ENCODE results near the gene GRM8. TPM values are rescaled to one million over a fixed set of nuclear protein-coding genes. Genes with fewer than 3 reads are reported as not detected.

Gene GRM8
- total and polyA plus RNA-seq, 4 experiments from 2014 or later, result not detected

- H3K4me3 Mint-ChIP-seq, result no peak overlapping the region
These were observed 827.8 kb downstream of the GRM8 start for GRCh38 chr7:126424985-126425384.

GRCh38 chr7:126419047-126419446, 833.7 kb downstream of the GRM8 start:
- intact Hi-C loops (cut with micrococcal nuclease), result no loop called here
- POLR2A ChIA-PET (ENCODE audit: partially characterized antibody), result no interaction called here
- H3K27me3 ChIP-seq (ENCODE audit: insufficient read depth, low read length), result no peaks in the 10 kb centered on the region
- no peak for DNase-seq
- H3K27ac Mint-ChIP-seq, result no peak overlapping the region
- H3K9me3 ChIP-seq (ENCODE audit: control insufficient read depth in 1 of 2, low read length in 2 of 2), result no peaks in the 10 kb centered on the region
- H3K4me1 ChIP-seq (ENCODE audit: insufficient read depth, low read length), result no peaks in the 10 kb centered on the region
- CTCF ChIA-PET (ENCODE audit: partially characterized antibody), result no interaction called here
- no peaks in the 10 kb centered on the region for H3K27me3 Mint-ChIP-seq
- no peaks in the 10 kb centered on the region for H3K36me3 ChIP-seq (ENCODE audit: insufficient read depth, low read length)
- H3K4me1 Mint-ChIP-seq, result no peaks in the 10 kb centered on the region
- H3K27ac ChIP-seq (ENCODE audit: low read depth, low read length), result no peak overlapping the region
- no peak overlapping the region for H3K4me3 ChIP-seq (ENCODE audit: low read length in 2 of 2)
- no peak overlapping the region for H3K4me3 Mint-ChIP-seq
- H3K9me3 Mint-ChIP-seq, result peaks cover 0 to 10% (median 5%) of the 10 kb centered on the region in 8 donors
- no peaks in the 10 kb centered on the region for H3K36me3 Mint-ChIP-seq

More at GRCh38 chr7:126424985-126425384, 827.8 kb downstream of the GRM8 start:
- Histone ChIP-seq H3K36me3 (ENCODE audit: insufficient read depth, low read length) (no peaks in the 10 kb centered on the region), H3K9me3 (ENCODE audit: control insufficient read depth in 1 of 2, low read length in 2 of 2) (no peaks in the 10 kb centered on the region), H3K27me3 (ENCODE audit: insufficient read depth, low read length) (no peaks in the 10 kb centered on the region), H3K4me1 (ENCODE audit: insufficient read depth, low read length) (no peaks in the 10 kb centered on the region), H3K4me3 (ENCODE audit: low read length in 2 of 2) (no peak overlapping the region), H3K27ac (ENCODE audit: low read depth, low read length) (no peak overlapping the region)
- no peaks in the 10 kb centered on the region for H3K27me3 Mint-ChIP-seq
- no peak overlapping the region for H3K27ac Mint-ChIP-seq
- no peaks in the 10 kb centered on the region for H3K36me3 Mint-ChIP-seq
- CTCF ChIA-PET (ENCODE audit: partially characterized antibody), result no interaction called here
- intact Hi-C loops (cut with micrococcal nuclease), result no loop called here
- H3K4me1 Mint-ChIP-seq, result no peaks in the 10 kb centered on the region
- POLR2A ChIA-PET (ENCODE audit: partially characterized antibody), result no interaction called here
- no peak for DNase-seq
- H3K9me3 Mint-ChIP-seq, result peaks cover 0 to 13% (median 5%) of the 10 kb centered on the region in 8 donors

GRCh38 chr7:126411821-126412383, 840.8 kb downstream of the GRM8 start:
- H3K36me3 ChIP-seq (ENCODE audit: insufficient read depth, low read length), result no peaks in the 10 kb centered on the region

GRCh38 chr7:126411032-126411820, 841.5 kb downstream of the GRM8 start:
- Mint-ChIP-seq H3K9me3 (peaks cover 0 to 9% (median 4%) of the 10 kb centered on the region in 8 donors), H3K36me3 (no peaks in the 10 kb centered on the region), H3K4me3 (no peak overlapping the region), H3K4me1 (no peaks in the 10 kb centered on the region), H3K27me3 (no peaks in the 10 kb centered on the region), H3K27ac (no peak overlapping the region)
- Histone ChIP-seq H3K27me3 (ENCODE audit: insufficient read depth, low read length) (no peaks in the 10 kb centered on the region), H3K4me3 (ENCODE audit: low read length in 2 of 2) (no peak overlapping the region), H3K27ac (ENCODE audit: low read depth, low read length) (no peak overlapping the region), H3K4me1 (ENCODE audit: insufficient read depth, low read length) (no peaks in the 10 kb centered on the region), H3K36me3 (ENCODE audit: insufficient read depth, low read length) (no peaks in the 10 kb centered on the region), H3K9me3 (ENCODE audit: control insufficient read depth in 1 of 2, low read length in 2 of 2) (no peaks in the 10 kb centered on the region)
- DNase-seq, result no peak
- POLR2A ChIA-PET (ENCODE audit: partially characterized antibody), result no interaction called here
- CTCF ChIA-PET (ENCODE audit: partially characterized antibody), result interaction anchor here (1.8 kb wide), 1 partner anchor 9 kb away, joined by 4 read pairs; no protein-coding TSS in a partner anchor
- intact Hi-C loops (cut with micrococcal nuclease), result no loop called here

More at GRCh38 chr7:126411821-126412383, 840.8 kb downstream of the GRM8 start:
- no peak for DNase-seq
- ChIA-PET POLR2A (ENCODE audit: partially characterized antibody) (no interaction called here), CTCF (ENCODE audit: partially characterized antibody) (interaction anchor here (1.8 kb wide), 1 partner anchor 10 kb away, joined by 4 read pairs; no protein-coding TSS in a partner anchor)
- no peaks in the 10 kb centered on the region for H3K27me3 ChIP-seq (ENCODE audit: insufficient read depth, low read length)
- Mint-ChIP-seq H3K4me3 (no peak overlapping the region), H3K27me3 (no peaks in the 10 kb centered on the region), H3K9me3 (peaks cover 0 to 9% (median 4%) of the 10 kb centered on the region in 8 donors), H3K27ac (no peak overlapping the region), H3K4me1 (no peaks in the 10 kb centered on the region), H3K36me3 (no peaks in the 10 kb centered on the region)
- H3K4me3 ChIP-seq (ENCODE audit: low read length in 2 of 2), result no peak overlapping the region
- intact Hi-C loops (cut with micrococcal nuclease), result no loop called here
- no peak overlapping the region for H3K27ac ChIP-seq (ENCODE audit: low read depth, low read length)
- no peaks in the 10 kb centered on the region for H3K9me3 ChIP-seq (ENCODE audit: control insufficient read depth in 1 of 2, low read length in 2 of 2)
- H3K4me1 ChIP-seq (ENCODE audit: insufficient read depth, low read length), result no peaks in the 10 kb centered on the region

GRCh38 chr7:126403040-126403439, 849.7 kb downstream of the GRM8 start:
- Histone ChIP-seq H3K9me3 (ENCODE audit: control insufficient read depth in 1 of 2, low read length in 2 of 2) (no peaks in the 10 kb centered on the region), H3K36me3 (ENCODE audit: insufficient read depth, low read length) (no peaks in the 10 kb centered on the region), H3K27me3 (ENCODE audit: insufficient read depth, low read length) (no peaks in the 10 kb centered on the region), H3K27ac (ENCODE audit: low read depth, low read length) (no peak overlapping the region), H3K4me1 (ENCODE audit: insufficient read depth, low read length) (no peaks in the 10 kb centered on the region), H3K4me3 (ENCODE audit: low read length in 2 of 2) (no peak overlapping the region)
- Mint-ChIP-seq H3K27ac (no peak overlapping the region), H3K4me3 (no peak overlapping the region), H3K27me3 (no peaks in the 10 kb centered on the region), H3K9me3 (peaks cover 0 to 8% (median 1%) of the 10 kb centered on the region in 8 donors), H3K36me3 (no peaks in the 10 kb centered on the region), H3K4me1 (no peaks in the 10 kb centered on the region)
- no peak for DNase-seq
- intact Hi-C loops (cut with micrococcal nuclease), result no loop called here
- CTCF ChIA-PET (ENCODE audit: partially characterized antibody), result no interaction called here
- POLR2A ChIA-PET (ENCODE audit: partially characterized antibody), result no interaction called here

GRCh38 chr7:126401918-126402317, 850.8 kb downstream of the GRM8 start:
- DNase-seq, result no peak
- Mint-ChIP-seq H3K9me3 (peaks cover 0 to 6% (median 1%) of the 10 kb centered on the region in 8 donors), H3K4me3 (no peak overlapping the region), H3K4me1 (no peaks in the 10 kb centered on the region), H3K36me3 (no peaks in the 10 kb centered on the region), H3K27me3 (no peaks in the 10 kb centered on the region), H3K27ac (no peak overlapping the region)
- intact Hi-C loops (cut with micrococcal nuclease), result no loop called here
- no peak overlapping the region for H3K4me3 ChIP-seq (ENCODE audit: low read length in 2 of 2)
- H3K27me3 ChIP-seq (ENCODE audit: insufficient read depth, low read length), result no peaks in the 10 kb centered on the region
- H3K27ac ChIP-seq (ENCODE audit: low read depth, low read length), result no peak overlapping the region
- H3K4me1 ChIP-seq (ENCODE audit: insufficient read depth, low read length), result no peaks in the 10 kb centered on the region
- ChIA-PET CTCF (ENCODE audit: partially characterized antibody) (interaction anchor here (1.5 kb wide), 1 partner anchor 11 kb away, joined by 4 read pairs; no protein-coding TSS in a partner anchor), POLR2A (ENCODE audit: partially characterized antibody) (no interaction called here)
- H3K36me3 ChIP-seq (ENCODE audit: insufficient read depth, low read length), result no peaks in the 10 kb centered on the region
- H3K9me3 ChIP-seq (ENCODE audit: control insufficient read depth in 1 of 2, low read length in 2 of 2), result no peaks in the 10 kb centered on the region

GRCh38 chr7:126398851-126399529, 853.8 kb downstream of the GRM8 start:
- Mint-ChIP-seq H3K4me1 (no peaks in the 10 kb centered on the region), H3K27ac (no peak overlapping the region), H3K9me3 (peaks cover 0 to 4% (median 2%) of the 10 kb centered on the region in 8 donors), H3K36me3 (no peaks in the 10 kb centered on the region), H3K4me3 (no peak overlapping the region), H3K27me3 (no peaks in the 10 kb centered on the region)
- Histone ChIP-seq H3K36me3 (ENCODE audit: insufficient read depth, low read length) (no peaks in the 10 kb centered on the region), H3K27ac (ENCODE audit: low read depth, low read length) (no peak overlapping the region), H3K9me3 (ENCODE audit: control insufficient read depth in 1 of 2, low read length in 2 of 2) (no peaks in the 10 kb centered on the region), H3K4me3 (ENCODE audit: low read length in 2 of 2) (no peak overlapping the region), H3K4me1 (ENCODE audit: insufficient read depth, low read length) (no peaks in the 10 kb centered on the region), H3K27me3 (ENCODE audit: insufficient read depth, low read length) (no peaks in the 10 kb centered on the region)
- POLR2A ChIA-PET (ENCODE audit: partially characterized antibody), result no interaction called here
- DNase-seq, result no peak
- intact Hi-C loops (cut with micrococcal nuclease), result no loop called here
- CTCF ChIA-PET (ENCODE audit: partially characterized antibody), result no interaction called here
